T follicular helper cell (primary cell): ENCODE data around the gene RAB1B.
"Not testable (repeated sequence)": the region's sequence is repeated elsewhere in the genome, so short reads cannot be mapped to it uniquely, and the experiment has no call there.

ENCODE experiments used
- DNase-seq: peaks from one replicate; pipeline ENCODE4 v3.0.0-alpha.2; 2020; ENCODE audit warnings: low read depth

The RAB1B gene

DNA sequence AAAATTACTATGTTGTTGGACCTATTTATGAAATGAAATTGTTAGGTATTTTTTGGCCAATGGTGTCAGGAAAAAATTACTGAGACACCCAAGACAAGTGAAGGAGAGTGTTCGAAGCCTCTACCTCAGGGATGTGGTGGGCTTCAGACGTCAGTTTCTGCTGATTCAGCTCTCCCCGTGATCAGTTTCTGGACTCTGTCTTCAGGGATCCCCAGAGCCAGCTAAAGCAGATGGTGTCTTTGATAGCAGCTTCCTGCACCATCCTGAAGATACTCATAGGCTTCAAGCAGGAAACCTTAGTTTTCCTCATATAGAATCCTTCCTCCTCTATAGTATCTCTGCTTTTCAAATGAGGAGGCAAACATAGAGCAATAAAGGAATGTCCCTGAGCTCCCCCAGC is 41.0 kb downstream of the RAB1B start:
- no peak for DNase-seq

DNA sequence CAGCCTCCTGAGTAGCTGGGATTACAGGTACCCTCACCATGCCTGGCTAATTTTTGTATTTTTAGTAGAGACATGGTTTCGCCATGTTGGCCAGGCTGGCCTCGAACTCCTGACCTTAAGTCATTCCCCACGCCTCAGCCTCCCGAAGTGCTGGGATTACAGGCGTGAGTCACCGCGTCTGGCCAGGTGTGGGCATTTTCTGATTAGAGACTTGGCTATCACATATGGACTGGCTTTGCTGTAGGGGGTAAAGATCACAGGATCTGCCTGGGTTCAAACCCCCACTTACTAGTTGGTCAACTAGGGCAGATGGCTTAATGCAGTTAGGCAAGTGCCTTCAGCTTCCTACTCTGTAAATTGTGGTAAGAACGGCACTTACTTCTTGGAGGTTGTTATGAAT is 41.9 kb downstream of the RAB1B start:
- DNase-seq = no peak

DNA sequence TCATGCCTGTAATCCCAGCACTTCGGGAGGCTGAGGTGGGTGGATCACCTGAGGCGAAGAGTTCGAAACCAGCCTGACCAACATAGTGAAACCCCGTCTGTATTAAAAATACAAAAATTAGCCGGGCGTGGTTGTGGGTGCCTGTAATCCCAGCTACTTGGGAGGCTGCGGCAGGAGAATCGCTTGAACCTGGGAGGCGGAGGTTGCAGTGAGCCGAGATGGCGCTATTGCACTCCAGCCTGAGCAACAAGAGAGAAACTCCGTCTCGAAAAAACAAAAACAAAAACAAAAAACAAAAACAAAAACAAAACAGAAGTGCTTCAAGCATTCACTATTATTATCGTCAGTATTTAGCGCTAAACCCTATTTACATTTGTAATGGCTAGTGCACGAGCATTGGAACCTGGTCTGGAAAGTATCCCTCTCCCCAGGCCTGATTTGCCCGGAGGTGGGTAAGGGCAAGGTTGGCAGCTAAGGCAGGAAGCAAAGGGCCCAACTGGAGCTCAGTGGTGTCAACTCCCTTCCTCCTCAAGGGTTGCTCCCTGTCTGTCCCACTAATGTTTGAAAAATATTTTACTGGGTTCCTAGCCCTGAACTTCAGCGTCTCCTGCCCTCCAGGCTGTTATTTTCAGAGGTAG is 42.5 kb downstream of the RAB1B start:
- not testable (repeated sequence) for DNase-seq

DNA sequence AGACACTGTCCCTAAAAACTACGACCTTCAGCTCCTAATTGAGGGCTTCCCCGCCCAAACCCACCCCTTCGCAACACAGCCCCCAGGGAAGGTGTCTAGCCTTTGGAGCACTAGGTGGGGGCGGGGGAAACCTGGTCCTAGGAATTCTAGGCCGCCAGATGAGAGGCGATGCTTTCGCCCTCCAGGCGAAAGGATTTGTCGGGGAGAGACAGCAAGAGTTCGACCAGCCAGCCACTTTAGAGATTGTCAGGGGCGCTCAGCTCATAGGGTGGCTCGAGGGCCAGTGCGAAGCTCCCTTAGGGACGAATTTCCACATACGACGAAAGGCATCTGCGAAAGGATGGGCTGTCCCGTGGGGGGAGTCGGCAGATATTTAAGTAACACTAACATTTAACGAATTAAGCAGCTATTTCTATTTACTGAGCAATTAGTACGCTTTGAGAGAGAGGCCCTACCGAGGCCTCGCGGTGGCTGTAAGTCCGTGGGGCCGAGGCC is 43.1 kb downstream of the RAB1B start:
- DNase-seq = no peak

DNA sequence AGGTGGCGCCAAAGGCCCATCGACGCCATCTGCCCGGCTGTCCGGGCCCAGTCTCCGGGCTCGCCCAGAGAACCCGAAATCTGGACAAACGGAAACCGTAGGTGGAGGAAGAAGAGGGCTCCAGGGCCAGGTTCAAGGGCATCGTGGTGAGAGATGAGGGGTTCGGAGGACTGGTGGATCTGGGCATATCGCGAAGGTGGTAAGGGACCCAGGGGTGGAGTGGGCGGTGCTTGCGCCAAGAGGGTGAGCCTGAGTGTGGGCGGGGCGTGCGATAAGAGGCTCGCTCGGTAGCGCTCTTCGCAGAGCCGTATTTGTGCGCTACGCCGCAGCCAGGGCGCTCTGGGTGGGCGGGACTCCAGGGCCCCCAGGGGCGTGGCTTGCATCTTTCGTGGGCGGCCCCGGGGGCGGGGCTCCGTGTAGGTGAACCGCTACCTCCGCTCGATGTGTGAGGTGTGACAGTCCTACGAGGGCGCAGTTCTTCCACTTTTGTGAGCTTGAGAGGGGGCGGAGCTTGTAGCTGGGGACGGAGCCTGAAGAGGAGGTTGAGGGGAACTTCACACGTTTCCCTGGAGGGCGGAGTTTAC is 43.6 kb downstream of the RAB1B start:
- DNase-seq = peak; percentile 97

DNA sequence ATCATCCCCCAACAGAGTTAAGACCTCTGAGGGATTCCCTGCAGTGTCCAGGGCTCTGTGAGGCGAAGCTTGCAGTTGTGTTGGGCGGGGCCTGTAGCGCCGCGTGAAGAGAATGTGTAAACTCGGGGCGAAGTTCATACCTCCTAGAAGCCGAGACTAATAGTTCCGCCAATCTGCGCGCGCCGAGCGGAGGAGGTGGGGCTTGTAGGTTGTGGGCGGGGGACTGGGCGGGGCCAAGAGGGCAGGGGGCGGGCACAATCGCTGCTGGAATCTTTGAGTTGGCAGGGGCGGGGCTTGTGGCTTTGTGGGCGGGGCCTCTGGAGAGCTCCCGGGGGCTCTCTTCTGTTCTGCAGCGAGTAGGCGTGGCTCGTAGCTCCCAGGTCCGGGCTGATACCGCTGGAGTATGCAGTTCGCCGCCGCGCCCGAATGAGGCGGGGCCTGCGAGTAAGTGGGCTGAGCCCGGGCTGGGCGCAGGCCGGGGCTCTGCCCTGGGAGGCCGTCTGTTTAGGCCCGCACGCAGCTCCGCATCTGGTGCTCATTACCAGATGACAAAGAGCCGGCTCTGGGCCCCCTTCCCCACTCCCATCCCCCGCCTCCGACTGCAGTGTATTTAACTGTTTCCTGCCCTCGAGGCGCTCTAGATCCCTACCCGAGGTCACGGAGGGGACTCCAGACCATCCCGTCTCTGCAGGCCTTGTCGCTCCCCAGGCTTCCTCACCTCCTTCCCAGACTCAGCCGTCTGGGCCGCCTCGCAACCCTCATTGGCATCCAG is 44.3 kb downstream of the RAB1B start:
- DNase-seq = peak; percentile 99

DNA sequence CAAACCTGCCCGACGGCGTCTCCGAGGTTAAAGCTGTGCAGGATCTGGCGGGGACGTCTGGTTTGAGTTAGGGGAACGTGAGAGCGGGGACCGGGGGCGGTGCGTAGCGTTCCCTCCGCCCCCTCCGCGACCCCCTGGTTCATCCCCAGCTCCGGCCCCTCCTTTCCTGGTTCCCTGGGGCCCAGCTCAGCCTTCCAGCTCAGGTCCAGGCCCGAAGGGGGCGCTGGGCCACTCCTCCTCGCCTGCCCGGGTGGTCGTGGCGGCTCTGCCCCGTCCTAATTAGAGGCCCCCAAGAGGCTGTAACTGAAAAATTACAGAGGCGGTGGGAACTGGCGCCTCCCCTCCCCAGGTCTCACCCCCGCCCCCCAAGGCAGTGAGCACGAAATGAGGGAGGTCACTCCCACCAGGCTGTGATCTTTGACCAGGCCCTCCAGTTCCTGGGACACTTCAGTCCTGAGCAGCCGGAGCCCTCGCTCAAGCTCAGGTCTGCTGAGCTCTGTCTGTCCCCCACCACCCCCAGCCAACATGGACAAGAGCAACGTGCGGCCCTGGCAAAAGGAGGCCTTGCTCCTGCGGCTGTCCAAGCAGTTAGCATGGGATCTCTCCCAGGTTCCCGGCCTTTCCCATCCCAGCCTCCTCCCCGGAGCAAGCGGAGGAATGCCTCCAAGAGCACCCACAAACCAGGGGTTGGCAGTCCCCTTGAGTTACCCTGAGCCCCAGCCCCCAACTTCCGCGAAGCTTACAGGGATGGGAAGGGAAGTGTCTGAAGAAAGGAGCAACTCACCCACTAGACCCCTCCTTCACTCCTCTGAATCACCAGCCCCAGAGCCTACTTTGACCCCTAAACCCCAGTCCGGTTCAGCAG is 45.1 kb downstream of the RAB1B start:
- no peak for DNase-seq

DNA sequence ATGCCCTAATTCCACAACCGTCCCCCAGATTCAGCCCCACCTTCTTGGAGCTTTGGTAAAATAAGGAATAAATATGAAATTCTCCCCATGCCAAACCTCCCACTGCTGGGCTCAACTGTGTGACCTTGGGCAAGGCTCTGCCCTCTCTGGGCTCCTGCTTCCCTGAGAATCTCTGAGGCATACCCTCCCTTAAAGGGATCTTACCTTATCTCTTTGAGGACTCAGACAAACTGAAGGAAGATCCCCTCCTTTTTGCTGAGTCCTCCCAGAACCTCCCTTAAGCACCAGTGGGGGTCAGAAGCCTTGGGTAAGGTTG is 45.7 kb downstream of the RAB1B start:
- DNase-seq = no peak

DNA sequence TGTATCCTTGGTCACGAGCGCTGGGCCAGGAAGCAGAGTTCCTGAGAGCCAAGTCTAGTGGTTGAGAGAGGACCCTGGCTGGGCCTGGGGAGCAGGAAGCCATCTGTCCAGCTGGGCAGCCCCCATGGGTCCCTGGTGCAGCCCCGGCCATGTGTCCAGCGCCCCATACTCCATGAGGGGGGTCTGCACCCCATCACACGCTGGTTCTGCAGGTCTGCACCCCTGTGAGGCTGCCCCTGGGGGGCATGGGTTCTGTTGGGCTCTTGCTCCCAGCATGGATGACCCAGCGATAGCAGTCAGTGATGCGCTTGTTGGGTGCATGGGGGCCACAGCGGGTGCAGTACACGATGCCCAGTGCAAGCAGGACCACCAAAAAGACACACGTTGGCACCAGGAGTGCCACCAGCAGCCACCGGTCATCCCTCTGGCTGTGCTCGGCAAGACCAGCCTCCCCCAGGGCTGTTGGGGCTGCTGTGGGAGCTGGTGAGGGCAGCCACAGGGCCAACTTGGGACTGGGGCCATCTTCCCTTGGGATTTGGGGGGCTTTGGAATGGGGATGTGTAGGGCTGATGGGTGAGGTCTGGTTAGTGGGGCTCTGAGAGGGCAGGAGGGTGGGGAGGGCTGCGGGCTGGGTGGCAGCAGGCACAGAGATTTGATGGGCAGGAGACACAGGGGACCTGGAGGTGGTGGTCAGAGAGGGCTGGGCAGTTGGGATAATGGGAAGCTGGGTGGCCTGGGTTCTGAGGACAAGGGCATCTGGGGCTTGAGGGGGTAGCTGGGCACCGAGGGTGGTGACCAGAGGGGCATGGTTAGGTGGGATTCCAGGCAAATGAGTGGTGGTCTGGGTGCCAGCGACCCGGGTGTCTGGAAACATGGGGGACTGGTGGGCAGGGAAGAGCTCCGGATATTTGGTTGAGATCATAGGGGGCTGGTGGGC is 46.4 kb downstream of the RAB1B start:
- no peak for DNase-seq

DNA sequence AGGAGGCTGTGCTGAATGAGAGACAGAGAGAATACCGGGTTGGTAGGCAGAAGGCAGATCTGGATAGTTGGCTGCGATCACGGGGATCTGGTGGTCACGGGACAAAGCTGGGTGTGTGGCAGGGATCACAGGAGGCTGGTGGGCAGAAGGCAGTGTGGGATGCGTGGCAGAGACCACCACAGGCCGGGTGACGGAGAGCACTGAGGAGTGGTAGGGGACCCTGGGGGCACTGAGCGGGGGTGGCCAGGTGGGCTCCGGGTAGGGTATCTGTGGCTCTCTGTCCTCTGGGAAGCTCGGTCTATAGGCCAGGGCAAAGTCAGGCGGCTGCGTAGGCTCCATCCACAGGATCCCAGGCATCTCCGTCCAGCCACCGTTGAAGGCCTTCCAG is 47.1 kb downstream of the RAB1B start:
- no peak for DNase-seq

DNA sequence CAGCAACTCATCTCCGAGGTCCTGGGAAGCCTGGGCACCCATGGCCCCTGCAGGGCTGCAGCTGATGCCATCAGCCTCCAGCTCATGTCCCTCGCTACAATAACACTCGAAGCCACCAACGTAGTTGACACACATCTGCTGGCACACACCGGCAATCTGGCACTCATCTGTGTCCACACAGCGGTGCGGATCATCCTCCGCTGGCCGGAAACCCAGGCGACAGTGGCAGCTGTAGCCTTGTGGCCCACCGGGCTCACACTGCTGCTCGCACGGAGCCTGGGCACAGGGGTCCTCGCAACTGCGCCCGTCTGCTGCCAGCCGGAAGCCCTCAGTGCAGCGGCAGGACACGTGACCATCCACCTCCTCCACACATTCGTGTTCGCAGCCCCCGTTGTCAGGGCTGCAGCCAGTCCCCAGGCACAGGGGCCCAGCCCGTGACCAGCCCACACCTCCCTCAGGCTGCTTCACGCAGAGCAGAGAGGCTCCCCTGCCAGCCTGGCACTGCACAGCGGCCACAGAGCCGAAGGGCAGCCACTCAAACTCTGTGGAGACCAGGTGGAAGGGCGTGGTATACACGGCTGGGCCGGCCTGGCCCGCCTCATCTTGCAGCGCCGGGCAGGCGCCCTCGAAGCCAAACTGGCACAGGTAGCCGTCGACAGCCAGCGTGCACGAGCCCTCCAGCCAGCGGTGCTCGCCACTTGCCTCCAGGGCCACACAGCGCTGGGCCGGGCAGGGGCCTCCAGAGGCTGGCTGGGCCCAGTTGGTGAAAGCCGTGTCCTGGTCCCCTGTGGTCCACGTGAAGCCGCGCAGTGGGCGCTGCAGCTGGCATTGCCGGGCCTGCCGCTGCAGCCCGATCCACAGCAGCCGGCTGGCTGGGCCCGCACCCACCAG is 47.7 kb downstream of the RAB1B start:
- no peak for DNase-seq

DNA sequence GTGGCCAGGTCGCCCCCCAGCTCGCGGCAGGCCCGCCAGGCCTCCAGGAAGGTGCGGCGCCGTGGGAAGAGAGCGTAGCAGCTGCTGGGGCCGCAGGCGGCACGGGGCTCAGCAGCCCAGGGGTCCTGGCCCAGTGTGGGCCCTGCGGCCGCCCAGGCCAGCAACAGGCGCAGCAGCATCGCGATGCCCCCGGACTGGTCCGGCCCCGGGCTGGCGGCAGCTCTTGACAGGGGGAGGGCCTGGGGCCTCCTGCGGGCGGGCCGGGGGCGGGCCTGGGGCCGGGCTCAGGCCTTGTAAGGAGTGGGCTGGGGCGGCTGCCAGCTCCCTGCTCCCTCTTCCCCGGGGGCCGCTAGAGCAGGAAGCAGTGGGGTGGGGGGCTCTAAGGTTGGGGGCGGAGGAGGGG is 48.4 kb downstream of the RAB1B start, which contains the start of gene CD248:
Gene CD248 (minus strand): TSS at position 196 of the 403 bp plus-strand sequence. CDS start 17 bp downstream, at position 179.
- DNase-seq = no peak

DNA sequence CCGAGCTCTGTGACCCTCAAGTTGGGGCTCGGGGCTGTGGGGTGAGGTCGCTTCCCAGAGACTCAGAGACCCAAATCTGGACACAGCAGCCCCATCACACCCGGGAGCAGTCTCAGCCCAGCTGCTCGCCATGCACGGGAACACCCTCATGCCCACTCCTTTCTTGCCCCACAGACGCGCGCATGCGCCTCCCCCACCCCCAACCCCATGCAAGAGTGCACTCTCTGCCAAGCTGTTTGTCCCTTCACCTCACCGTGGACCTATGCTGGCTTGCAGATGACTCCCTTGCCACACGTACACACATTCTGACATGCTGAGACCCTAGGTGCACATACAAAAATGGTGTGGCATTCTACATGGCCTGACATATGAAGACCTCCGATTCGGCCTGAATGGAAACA is 48.9 kb downstream of the RAB1B start:
- DNase-seq = no peak

DNA sequence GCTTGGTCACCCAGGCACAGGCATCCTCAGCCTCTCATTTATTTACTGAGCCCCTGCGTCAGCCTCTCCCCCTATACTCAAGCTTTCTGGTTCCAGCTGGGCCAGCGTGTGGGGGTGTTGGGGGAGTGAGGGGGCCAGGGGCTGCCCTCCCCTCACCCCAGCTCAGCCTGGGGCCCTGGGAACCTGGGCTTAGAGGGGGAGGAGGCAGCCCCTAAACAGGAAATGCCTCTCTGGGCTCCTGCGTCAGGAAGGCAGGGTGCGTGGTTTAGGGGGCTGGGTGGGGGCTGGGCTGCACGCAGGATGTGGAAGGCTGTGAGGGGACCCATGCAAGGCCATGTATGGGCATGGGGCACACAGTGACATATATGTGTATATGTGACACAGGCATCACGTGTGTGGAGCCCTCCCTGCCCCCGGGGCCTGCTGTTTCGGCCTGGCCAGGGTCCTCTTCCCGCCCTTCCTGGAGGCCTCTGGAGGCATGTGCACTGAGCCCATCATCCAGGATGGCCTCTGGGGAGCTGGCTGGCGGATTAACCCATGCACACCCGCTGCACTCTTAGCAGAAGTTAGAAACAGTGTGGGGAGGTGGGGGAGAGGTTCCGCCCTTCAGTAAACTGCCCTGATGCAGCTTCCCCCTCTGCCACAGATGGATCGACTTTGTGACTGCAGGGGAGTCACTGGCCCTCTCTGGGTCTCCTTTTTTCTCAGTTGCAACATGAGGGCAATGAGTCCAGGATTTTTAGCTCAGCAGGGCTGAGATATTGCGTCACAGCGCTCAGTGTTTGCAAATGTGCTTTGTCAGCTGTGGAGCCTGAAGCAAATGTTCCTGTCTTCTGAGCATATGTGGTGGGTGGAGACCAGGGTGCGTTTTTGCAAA is 49.5 kb downstream of the RAB1B start:
- peak; percentile 58 for DNase-seq

DNA sequence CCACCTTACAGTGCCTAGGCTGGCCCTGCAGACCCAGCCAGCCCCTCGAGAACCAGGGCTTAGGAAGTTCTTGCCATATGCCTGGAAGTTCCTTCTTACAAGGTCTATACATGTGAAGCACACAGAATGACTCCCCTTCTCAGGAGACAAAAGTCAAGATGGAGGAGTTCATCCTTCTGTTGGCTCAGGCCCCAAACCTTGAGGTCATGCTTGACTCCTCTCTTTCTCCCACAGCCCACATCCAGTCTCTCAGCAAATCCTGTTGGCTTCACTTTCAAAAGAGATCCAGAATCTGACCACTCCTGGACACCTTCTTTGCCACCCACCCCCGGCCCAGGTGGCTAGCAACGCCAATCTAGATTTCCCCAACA is 50.1 kb downstream of the RAB1B start:
- DNase-seq = no peak

DNA sequence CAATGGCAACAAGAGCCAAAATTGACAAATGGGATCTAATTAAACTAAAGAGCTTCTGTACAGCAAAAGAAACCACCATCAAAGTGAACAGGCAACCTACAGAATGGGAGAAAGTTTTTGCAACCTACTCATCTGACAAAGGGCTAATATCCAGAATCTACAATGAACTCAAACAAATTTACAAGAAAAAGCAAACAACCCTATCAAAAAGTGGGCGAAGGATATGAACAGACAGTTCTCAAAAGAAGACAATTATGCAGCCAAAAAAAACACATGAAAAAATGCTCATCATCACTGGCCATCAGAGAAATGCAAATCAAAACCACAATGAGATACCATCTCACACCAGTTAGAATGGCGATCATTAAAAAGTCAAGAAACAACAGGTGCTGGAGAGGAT is 51.9 kb downstream of the RAB1B start:
- not testable (repeated sequence) for DNase-seq

DNA sequence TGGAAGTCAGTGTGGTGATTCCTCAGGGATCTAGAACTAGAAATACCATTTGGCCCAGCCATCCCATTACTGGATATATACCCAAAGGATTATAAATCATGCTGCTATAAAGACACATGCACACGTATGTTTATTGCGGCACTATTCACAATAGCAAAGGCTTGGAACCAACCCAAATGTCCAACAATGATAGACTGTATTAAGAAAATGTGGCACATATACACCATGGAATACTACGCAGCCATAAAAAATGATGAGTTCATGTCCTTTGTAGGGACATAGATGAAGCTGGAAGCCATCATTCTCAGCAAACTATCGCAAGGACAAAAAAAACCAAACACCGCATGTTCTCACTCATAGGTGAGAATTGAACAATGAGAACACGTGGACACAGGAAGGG is 52.3 kb downstream of the RAB1B start:
- not testable (repeated sequence) for DNase-seq

DNA sequence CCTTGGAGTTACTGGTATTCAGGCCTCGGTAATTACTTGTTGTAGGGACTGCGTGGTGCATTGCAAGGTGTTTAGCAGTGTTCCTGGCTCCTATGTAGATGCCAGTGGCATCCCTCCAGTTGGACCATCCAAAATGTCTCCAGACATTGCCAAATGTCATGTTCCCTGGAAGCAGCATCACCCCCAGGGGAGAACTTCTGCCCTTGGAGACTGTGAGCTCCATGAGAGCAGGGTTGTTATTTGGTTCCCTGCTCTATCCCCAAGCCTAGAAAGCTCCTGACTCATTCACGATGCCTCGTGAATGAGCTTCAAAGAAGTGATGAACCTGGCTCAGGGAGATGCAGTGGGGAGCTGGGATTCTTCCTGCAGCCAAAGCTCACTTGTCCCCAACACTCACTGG is 53.2 kb downstream of the RAB1B start:
- DNase-seq = no peak
